GM19397 (cell line): ENCODE results near the gene SPOCK3.

Experiments used
- ATAC-seq: cut with Tn5 transposase; IDR thresholded peaks from one replicate; pipeline ENCODE4 v1.9.1; 2021; ENCODE audit warnings: mild to moderate bottlenecking, moderate library complexity; ENCODE audit not compliant: unreplicated experiment

SPOCK3 gene

DNA sequence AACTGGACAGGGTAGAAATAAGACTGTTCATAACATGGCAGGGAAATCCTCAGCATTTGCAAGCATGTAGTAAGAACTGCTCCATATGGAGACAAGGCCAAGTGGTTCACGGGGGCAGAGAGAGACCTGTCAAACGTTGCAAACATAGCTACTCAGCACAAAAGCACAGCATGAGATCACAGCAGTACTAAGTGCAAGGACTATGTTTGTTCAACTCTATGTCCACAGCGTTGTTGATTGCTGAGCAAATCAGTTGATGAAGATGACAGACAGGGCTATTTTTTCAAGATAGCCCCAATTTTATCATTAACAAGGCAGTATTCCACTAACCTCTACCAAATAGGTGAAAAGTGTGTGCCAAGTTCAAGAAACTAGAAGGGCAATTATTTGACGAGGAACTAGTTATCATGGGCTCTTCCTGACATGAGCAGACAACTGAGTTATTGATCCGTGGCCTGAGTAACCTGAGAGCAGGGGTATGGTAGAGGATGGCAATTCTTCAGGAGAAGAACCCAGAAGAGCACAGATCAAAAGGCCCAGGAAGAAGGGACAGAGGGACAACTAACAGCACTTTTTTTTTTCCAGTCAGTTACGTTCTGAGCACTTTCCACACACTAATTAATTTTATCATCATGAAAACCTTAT lies 57.4 kb downstream of the SPOCK3 start:
- ATAC-seq: no peak

GRCh38 chr4:167171928-167172327 lies 62.4 kb downstream of the SPOCK3 start:
- ATAC-seq: no peak

GRCh38 chr4:167168611-167169010 lies 65.7 kb downstream of the SPOCK3 start:
- ATAC-seq: no peak

DNA sequence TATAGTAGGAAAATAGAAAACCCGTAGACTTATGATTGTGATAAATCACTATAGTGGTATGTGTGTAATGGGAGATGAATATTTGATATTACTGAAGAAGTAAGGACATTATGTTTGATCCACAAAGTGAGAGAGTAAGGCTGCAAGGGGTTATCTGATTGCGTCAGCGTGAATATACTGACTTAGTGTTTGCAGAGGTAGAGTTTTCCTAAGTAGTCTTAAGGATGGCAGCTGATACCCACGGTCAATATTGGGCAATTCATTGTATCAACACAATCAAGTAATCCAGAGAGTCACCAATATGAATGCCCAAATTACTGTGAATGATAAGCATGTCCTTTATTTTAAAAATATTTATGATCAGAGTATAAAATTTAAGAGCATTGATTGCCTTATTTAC lies 83.7 kb downstream of the SPOCK3 start:
- ATAC-seq: no peak

- ATAC-seq: no peak
Observed at GRCh38 chr4:167144605-167145004, 89.7 kb downstream of the SPOCK3 start.

- no peak for ATAC-seq
Observed at GRCh38 chr4:167143018-167143417, 91.3 kb downstream of the SPOCK3 start.

- no peak for ATAC-seq
Observed at GRCh38 chr4:167136270-167136669, 98.0 kb downstream of the SPOCK3 start.

GRCh38 chr4:167129146-167129545 lies 105.1 kb downstream of the SPOCK3 start:
- ATAC-seq: no peak

DNA sequence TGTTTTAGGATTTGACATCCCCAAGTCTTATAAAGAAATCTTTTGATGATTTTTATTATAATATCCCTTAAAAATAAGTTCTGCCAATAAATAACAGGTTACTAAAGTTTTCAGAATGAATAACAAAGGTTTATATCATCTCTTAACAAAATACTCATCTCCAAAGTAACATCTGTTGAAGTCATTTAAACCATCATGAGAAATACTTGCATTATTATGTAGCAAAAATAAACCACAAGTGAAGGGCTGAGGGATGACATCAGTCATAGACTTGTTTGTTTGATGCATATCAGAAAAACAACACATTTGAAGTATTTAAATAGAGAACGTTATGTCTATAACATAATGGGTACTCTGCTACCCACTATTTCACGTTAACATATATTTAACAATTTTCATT lies 114.9 kb downstream of the SPOCK3 start:
- no peak for ATAC-seq

DNA sequence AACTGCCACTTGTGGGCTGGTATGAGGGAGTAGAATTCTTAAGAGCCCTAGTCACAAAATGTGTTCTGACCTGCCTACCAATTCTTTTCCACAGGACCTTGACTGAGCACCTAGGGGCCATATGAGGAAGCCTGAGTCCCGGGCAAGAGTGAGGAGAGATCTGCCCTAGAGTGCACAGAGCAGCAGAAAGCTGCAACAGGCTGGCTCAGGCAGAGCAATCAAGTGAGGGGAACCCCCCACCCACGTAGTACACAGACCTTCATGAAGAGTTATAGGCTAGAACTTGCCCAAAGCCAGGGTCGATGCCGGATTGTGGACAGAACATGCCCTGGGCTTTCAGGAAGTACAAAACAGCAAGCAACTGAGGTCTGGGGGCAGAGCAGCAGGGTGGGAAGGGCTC lies 117.0 kb downstream of the SPOCK3 start:
- no peak for ATAC-seq

GRCh38 chr4:167114416-167114971 lies 119.8 kb downstream of the SPOCK3 start:
- ATAC-seq: no peak

- ATAC-seq: no peak
Observed at GRCh38 chr4:167111622-167112021, 122.7 kb downstream of the SPOCK3 start.

GRCh38 chr4:167111092-167111491 lies 123.2 kb downstream of the SPOCK3 start:
- ATAC-seq: no peak

DNA sequence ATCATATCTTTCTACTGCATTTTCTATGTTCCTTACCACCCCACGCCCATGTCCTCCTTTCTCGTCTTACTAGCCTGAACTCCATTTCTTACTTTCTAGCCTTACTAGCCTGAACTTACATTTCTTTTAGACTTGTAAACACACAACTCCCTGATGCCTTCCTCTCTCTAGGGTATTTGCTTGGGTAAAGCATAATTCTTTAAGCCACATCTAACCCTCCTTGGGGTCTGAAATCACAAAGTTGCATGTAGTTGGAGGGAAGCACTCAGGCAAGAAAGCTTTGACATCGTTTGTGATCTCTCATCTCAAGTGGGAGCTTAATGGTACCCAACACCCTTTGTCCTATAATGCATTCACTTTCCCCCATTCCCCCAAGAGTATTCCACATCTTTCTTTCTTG lies 124.4 kb downstream of the SPOCK3 start:
- no peak for ATAC-seq

GRCh38 chr4:167105857-167106256 lies 128.4 kb downstream of the SPOCK3 start:
- no peak for ATAC-seq

DNA sequence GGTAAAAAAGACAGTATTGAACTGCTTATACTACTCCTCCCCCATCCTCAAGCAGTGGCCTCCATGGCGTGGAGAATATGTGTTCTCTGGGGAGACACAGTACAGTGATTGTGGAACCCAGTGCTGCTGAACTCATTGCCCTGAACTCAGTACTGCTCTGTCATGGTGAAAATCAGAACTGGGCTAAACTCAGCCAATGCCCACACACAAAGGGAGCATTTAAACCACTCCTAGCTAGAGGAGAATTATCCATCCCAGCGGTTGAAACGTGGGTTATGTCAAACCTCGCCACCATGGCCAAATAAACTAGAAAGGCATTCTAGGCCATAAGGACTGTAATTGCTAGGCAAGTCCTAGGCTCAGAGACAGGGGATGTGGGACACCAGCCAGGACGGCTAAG lies 131.8 kb downstream of the SPOCK3 start:
- no peak for ATAC-seq

DNA sequence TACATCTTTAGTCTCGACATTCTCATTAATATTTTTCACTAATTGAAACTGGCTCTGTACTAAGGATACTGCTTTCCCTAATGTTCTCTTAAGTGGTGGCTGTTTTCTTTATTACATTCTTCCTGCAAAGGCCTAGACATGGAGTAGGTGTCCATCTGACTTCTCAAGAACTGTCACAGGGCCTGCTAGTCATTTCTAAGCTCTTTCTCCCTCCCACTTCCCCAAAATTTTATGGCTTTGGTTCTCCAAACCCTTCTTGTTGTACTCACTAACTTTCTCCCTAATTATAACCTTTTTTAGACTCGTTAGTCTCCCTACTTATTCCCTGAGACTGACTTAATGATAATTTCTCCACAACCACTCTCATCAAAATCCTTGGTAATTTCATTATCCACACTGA lies 133.3 kb downstream of the SPOCK3 start:
- ATAC-seq: no peak

GRCh38 chr4:167100120-167100519 lies 134.2 kb downstream of the SPOCK3 start:
- no peak for ATAC-seq

DNA sequence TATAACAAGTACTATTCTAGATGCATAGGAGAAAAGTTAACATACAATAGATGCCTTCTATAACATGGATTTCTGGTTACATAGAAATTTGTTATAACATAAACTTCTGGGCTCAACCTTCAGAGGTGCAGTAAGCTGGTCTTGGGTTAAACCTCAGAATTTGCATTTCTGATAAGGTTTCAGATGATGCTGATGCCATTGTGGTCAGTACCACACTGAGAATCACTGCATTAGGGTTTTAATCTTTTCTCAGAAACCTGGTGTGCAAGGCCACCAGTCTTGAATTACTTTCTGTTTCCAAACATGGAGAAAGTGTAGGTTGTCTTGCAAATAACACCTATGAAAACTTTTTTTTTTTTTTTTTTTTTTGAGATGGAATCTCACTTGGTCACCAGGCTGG lies 146.2 kb downstream of the SPOCK3 start:
- ATAC-seq: no peak

DNA sequence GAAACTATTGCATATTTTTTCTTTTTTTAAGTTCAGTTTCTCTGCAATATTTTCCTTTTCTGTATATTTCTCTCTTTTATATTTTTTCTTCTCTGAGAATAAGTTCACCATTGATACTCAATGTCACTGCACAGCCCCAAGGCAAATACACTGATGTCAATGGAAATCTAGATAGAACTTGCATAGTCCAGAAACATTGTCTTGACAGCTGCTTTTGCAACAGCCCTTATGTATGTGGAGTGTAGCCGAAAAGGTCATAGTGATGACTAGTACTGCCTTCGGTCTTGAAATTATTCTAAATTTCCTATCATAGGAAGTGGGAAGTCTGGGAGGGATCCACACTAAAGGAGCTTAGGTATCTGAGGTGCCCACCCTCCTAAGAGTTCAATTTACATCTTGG lies 150.0 kb downstream of the SPOCK3 start:
- no peak for ATAC-seq

DNA sequence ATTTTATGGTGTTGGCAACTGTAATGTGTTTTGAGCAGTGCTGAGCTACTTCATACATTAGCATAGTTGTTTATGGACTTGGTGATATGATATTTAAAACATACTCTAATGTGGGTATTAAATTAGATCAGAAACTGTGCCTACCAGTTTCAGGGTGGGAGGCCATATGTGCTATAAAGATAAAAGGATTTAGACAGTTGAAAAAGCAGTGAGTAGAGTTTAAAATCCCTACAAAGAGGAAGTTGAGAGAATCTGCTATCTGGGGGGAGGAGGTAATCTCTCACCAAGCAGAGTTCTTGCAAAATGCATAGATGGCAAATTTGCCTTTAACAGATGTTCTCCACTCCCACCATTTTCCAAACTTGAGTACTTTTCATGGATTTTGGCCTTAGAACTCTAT lies 154.5 kb downstream of the SPOCK3 start:
- ATAC-seq: no peak

DNA sequence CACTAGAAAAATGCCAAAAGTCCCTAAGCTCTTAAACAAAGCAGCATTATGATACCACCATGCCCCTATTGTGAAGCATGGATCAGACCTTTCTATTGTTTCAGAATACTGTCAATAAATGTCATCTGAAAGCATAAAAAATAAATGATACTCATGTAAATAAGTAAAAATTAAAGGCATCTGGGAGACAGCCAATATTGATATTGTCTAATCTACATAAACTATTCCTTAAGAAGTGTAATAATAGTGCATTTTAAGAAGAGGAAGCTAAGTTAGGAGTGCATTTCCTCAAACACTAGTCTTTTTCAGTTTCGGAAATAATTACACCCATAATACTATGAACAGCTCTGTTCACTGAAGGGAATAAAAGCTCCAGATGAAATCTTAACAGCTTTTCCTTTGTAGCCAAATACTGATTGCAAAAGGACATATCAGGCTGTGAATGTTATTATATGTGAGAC lies 181.6 kb downstream of the SPOCK3 start:
- no peak for ATAC-seq

DNA sequence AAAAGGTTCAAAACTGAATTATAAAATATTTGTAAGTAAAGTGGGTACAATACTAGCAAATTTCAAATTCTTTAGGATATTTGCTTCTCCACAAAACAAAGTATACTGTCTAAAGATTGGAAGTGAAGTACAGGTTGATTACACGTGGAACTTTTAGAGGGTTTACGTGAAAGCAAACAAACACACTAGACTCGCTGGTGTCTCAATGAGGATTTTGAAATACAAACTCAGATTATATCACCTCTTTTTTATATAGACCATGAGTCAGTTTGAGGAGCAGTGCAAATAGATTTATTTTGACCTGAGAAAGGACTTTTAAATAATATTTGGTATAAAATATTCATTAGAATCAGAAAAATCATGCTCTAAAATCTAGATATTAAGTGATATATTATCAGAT lies 185.0 kb downstream of the SPOCK3 start:
- ATAC-seq: no peak
